Neural progenitor cell (in vitro differentiated cells): ENCODE results near the gene PLXNA4. TPM values are rescaled to one million over a fixed set of nuclear protein-coding genes. Genes with fewer than 3 reads are reported as not detected.

ENCODE experiments used
- DNase-seq: peaks from one replicate; pipeline ENCODE4 v3.0.0-alpha.2; 2016; ENCODE audit warnings: low spot score
- H2AFZ ChIP-seq: fragments of 200-600 bp; sonication (generic); replicated peaks from 2 replicates; pipeline ENCODE4 v1.6.1; 2016; ENCODE audit warnings: antibody characterized with exemption
- H3F3A ChIP-seq: fragments of 200-600 bp; sonication (generic); 2 replicates; pipeline ENCODE4 v1.6.1; 2016; ENCODE audit warnings: antibody characterized with exemption, low read depth
- H3K27ac ChIP-seq: fragments of 200-600 bp; sonication (generic); 2 replicates; pipeline ENCODE4 v1.5.1; 2016; ENCODE audit warnings: mild to moderate bottlenecking
- H3K27me3 ChIP-seq: fragments of 200-600 bp; sonication (generic); 2 replicates; pipeline ENCODE4 v1.6.1; 2016; ENCODE audit warnings: mild to moderate bottlenecking, moderate library complexity
- H3K36me3 ChIP-seq: fragments of 200-600 bp; sonication (generic); 2 replicates; pipeline ENCODE4 v1.5.1; 2016
- H3K4me1 ChIP-seq: fragments of 200-600 bp; sonication (generic); 2 replicates; pipeline ENCODE4 v1.6.1; 2016; ENCODE audit warnings: mixed run types
- H3K4me2 ChIP-seq: fragments of 200-600 bp; sonication (generic); 2 replicates; pipeline ENCODE4 v1.6.1; 2016
- H3K4me3 ChIP-seq: fragments of 200-600 bp; sonication (generic); 2 replicates; pipeline ENCODE4 v1.5.1; 2016
- H3K79me2 ChIP-seq: fragments of 200-600 bp; sonication (generic); 2 replicates; pipeline ENCODE4 v1.6.1; 2016; ENCODE audit warnings: low read depth
- H3K9ac ChIP-seq: fragments of 200-600 bp; sonication (generic); 2 replicates; pipeline ENCODE4 v1.6.1; 2016
- H3K9me3 ChIP-seq: fragments of 200-600 bp; sonication (generic); 2 replicates; pipeline ENCODE4 v1.5.1; 2016; ENCODE audit warnings: low read depth
- H4K20me1 ChIP-seq: fragments of 200-600 bp; sonication (generic); 2 replicates; pipeline ENCODE4 v1.6.1; 2016; ENCODE audit warnings: low read depth
- H3K27ac Mint-ChIP-seq: 3 replicates; pipeline ENCODE4 v1.8.0; 2021; ENCODE audit warnings: mixed read lengths
- H3K27me3 Mint-ChIP-seq: 2 replicates; pipeline ENCODE4 v1.8.0; 2022; ENCODE audit warnings: low read depth, mild to moderate bottlenecking, inconsistent platforms, moderate library complexity, mixed read lengths; ENCODE audit not compliant: insufficient read depth
- H3K36me3 Mint-ChIP-seq: 3 replicates; pipeline ENCODE4 v1.8.0; 2021; ENCODE audit warnings: mixed read lengths
- H3K4me1 Mint-ChIP-seq: 3 replicates; pipeline ENCODE4 v1.8.0; 2021; ENCODE audit warnings: mixed read lengths
- H3K4me3 Mint-ChIP-seq: 3 replicates; pipeline ENCODE4 v1.8.0; 2021; ENCODE audit warnings: mild to moderate bottlenecking, moderate library complexity, mixed read lengths
- H3K9me3 Mint-ChIP-seq: 3 replicates; pipeline ENCODE4 v1.8.0; 2020; ENCODE audit warnings: mixed read lengths
- EZH2 ChIP-seq: fragments of 200-600 bp; sonication (generic); IDR thresholded peaks from 2 replicates; pipeline ENCODE4 v1.6.1; 2017; ENCODE audit warnings: antibody characterized with exemption, mild to moderate bottlenecking, moderate library complexity
- EZH2phosphoT487 ChIP-seq: fragments of 200-600 bp; sonication (generic); IDR thresholded peaks from 2 replicates; pipeline ENCODE4 v1.6.1; 2017; ENCODE audit warnings: antibody characterized with exemption
- total RNA-seq: library from RNA; depleted of rRNA; stranded (reverse); fragments of >200 nt; gene quantifications from 2 replicates; pipeline ENCODE4 v1.2.3, GENCODE V29; 2015; ENCODE audit warnings: low replicate concordance
- TF ChIP-seq, protein P1 (sequence below): fragments of 200-600 bp; sonication (generic); IDR thresholded peaks from 2 replicates; pipeline ENCODE4 v1.5.1; 2017; ENCODE audit warnings: antibody characterized with exemption, mild to moderate bottlenecking

Gene PLXNA4
- total RNA-seq, 1 donor from 2014 or later, result 0.49 TPM

GRCh38 chr7:132580277-132580676 is 4.0 kb upstream of the PLXNA4 start:
- Histone ChIP-seq H3K79me2 (no peaks in the 10 kb centered on the region), H2AFZ (no peak overlapping the region), H3K4me2 (no peak overlapping the region), H3K9ac (no peak overlapping the region), H3K4me1 (peaks cover 12% of the 10 kb centered on the region), H3K27ac (no peak overlapping the region), H3K27me3 (peaks cover 65% of the 10 kb centered on the region), H3K4me3 (no peak overlapping the region), H3K9me3 (no peaks in the 10 kb centered on the region), H3K36me3 (no peaks in the 10 kb centered on the region), H4K20me1 (peaks cover 10% of the 10 kb centered on the region), H3F3A (peaks cover 6% of the 10 kb centered on the region)
- TF ChIP-seq EZH2, result no peak
- no peak for TF ChIP-seq EZH2phosphoT487
- TF ChIP-seq, protein P1, sequence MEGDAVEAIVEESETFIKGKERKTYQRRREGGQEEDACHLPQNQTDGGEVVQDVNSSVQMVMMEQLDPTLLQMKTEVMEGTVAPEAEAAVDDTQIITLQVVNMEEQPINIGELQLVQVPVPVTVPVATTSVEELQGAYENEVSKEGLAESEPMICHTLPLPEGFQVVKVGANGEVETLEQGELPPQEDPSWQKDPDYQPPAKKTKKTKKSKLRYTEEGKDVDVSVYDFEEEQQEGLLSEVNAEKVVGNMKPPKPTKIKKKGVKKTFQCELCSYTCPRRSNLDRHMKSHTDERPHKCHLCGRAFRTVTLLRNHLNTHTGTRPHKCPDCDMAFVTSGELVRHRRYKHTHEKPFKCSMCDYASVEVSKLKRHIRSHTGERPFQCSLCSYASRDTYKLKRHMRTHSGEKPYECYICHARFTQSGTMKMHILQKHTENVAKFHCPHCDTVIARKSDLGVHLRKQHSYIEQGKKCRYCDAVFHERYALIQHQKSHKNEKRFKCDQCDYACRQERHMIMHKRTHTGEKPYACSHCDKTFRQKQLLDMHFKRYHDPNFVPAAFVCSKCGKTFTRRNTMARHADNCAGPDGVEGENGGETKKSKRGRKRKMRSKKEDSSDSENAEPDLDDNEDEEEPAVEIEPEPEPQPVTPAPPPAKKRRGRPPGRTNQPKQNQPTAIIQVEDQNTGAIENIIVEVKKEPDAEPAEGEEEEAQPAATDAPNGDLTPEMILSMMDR, result no peak
- Mint-ChIP-seq H3K4me3 (no peak overlapping the region), H3K4me1 (peaks cover 23% of the 10 kb centered on the region), H3K36me3 (no peaks in the 10 kb centered on the region), H3K9me3 (peaks cover 2% of the 10 kb centered on the region), H3K27me3 (peaks cover 27% of the 10 kb centered on the region), H3K27ac (no peak overlapping the region)
- no peak for DNase-seq

GRCh38 chr7:132579260-132579899 is 3.1 kb upstream of the PLXNA4 start:
- peaks cover 36% of the 10 kb centered on the region for H3K27me3 Mint-ChIP-seq
- H3K27me3 ChIP-seq, result peaks cover 67% of the 10 kb centered on the region

GRCh38 chr7:132578826-132579225 is 2.6 kb upstream of the PLXNA4 start:
- Mint-ChIP-seq H3K9me3 (peaks cover 2% of the 10 kb centered on the region), H3K27ac (no peak overlapping the region), H3K4me1 (peaks cover 24% of the 10 kb centered on the region), H3K4me3 (peak overlapping the region; percentile 46), H3K36me3 (no peaks in the 10 kb centered on the region), H3K27me3 (peaks cover 41% of the 10 kb centered on the region)
- no peak for TF ChIP-seq EZH2
- no peak for TF ChIP-seq EZH2phosphoT487
- TF ChIP-seq, protein P1, result no peak
- H3K4me2 ChIP-seq, result no peak overlapping the region
- H3K4me3 ChIP-seq, result no peak overlapping the region
- no peaks in the 10 kb centered on the region for H3K79me2 ChIP-seq
- H3F3A ChIP-seq, result peaks cover 21% of the 10 kb centered on the region
- H3K27ac ChIP-seq, result no peak overlapping the region
- no peaks in the 10 kb centered on the region for H3K36me3 ChIP-seq
- H3K4me1 ChIP-seq, result peaks cover 26% of the 10 kb centered on the region
- H2AFZ ChIP-seq, result no peak overlapping the region
- DNase-seq, result no peak
- H3K9me3 ChIP-seq, result no peaks in the 10 kb centered on the region
- H3K9ac ChIP-seq, result no peak overlapping the region
- H4K20me1 ChIP-seq, result peaks cover 23% of the 10 kb centered on the region
- H3K27me3 ChIP-seq, result peaks cover 69% of the 10 kb centered on the region

More at GRCh38 chr7:132579260-132579899, 3.1 kb upstream of the PLXNA4 start:
- Histone ChIP-seq H3K79me2 (no peaks in the 10 kb centered on the region), H3F3A (peaks cover 15% of the 10 kb centered on the region), H4K20me1 (peaks cover 17% of the 10 kb centered on the region), H3K4me1 (peaks cover 21% of the 10 kb centered on the region), H3K9me3 (no peaks in the 10 kb centered on the region), H3K9ac (no peak overlapping the region), H2AFZ (no peak overlapping the region), H3K4me3 (no peak overlapping the region), H3K36me3 (no peaks in the 10 kb centered on the region), H3K4me2 (no peak overlapping the region), H3K27ac (no peak overlapping the region)
- Mint-ChIP-seq H3K4me3 (peak overlapping the region; percentile 66), H3K9me3 (peaks cover 2% of the 10 kb centered on the region), H3K4me1 (peaks cover 23% of the 10 kb centered on the region), H3K27ac (no peak overlapping the region), H3K36me3 (no peaks in the 10 kb centered on the region)
- DNase-seq, result no peak
- TF ChIP-seq, protein P1, result no peak
- TF ChIP-seq EZH2phosphoT487, result no peak
- TF ChIP-seq EZH2, result no peak
